ENCODE measurements around the gene CYP2A13. TPM values are rescaled to one million over a fixed set of nuclear protein-coding genes. Genes with fewer than 3 reads are reported as not detected.
"Not testable (repeated sequence)": the region's sequence is repeated elsewhere in the genome, so short reads cannot be mapped to it uniquely, and the experiment has no call there.

Gene CYP2A13
- total RNA-seq (not detected), polyA plus RNA-seq (ENCODE audit: insufficient read length in 6 of 6) (under 1 TPM in 1 of 6 donors, not detected in 5; 0.20 TPM)
- long read RNA-seq, donor 1, result 0 reads
- long read RNA-seq, donor 2, result 0 reads
- long read RNA-seq, donor 3, result 0 reads
- long read RNA-seq, donor 4, result 0 reads
- long read RNA-seq, donor 5, result 0 reads
- long read RNA-seq, donor 6, result 0 reads
- long read RNA-seq, donor 7, result 0 reads
- long read RNA-seq, donor 8, result 0 reads
- long read RNA-seq, donor 9, result 0 reads
- long read RNA-seq, donor 10, result 0 reads
- long read RNA-seq, donor 11, result 0 reads
- long read RNA-seq, donor 12, result 0 reads

GRCh38 chr19:41088151-41088550 is at the start of gene CYP2A13:
Gene CYP2A13 (plus strand): TSS chr19:41088451. CDS start chr19:41088472, 21 bp downstream.
- no peak within 1 kb of the TSS for H3K27ac ChIP-seq
- intact Hi-C loops (cut with DNase I), result no loop called here
- no peak for TF ChIP-seq CTCF (IDR thresholded peaks at IDR 0.05)
- ATAC-seq (no peak), DNase-seq (no peak)
- H3K9me3 ChIP-seq, result no peaks in the 10 kb centered on the region
- H3K4me1 ChIP-seq, result no peaks in the 10 kb centered on the region
- H3K27me3 ChIP-seq, result peaks cover 0 to 71% of the 10 kb centered on the region in 2 donors
- H3K36me3 ChIP-seq, result no peaks in the 10 kb centered on the region
- no peak within 1 kb of the TSS for H3K4me3 ChIP-seq

GRCh38 chr19:41039806-41040205 is 48.4 kb upstream of the CYP2A13 start:
- no peaks in the 10 kb centered on the region for H3K9me3 ChIP-seq
- ATAC-seq (no peak), DNase-seq (no peak)
- intact Hi-C loops (cut with DNase I), result no loop called here
- no peak overlapping the region for H3K4me3 ChIP-seq
- TF ChIP-seq CTCF (IDR thresholded peaks at IDR 0.05), result no peak
- no peaks in the 10 kb centered on the region for H3K27me3 ChIP-seq
- no peaks in the 10 kb centered on the region for H3K36me3 ChIP-seq
- H3K27ac ChIP-seq, result no peak overlapping the region
- H3K4me1 ChIP-seq, result no peaks in the 10 kb centered on the region

- ATAC-seq, result peak; percentile 60
- H3K4me1 ChIP-seq; intact Hi-C loops (cut with DNase I); H3K27ac ChIP-seq; H3K9me3 ChIP-seq; DNase-seq; H3K36me3 ChIP-seq; H3K4me3 ChIP-seq: not testable (repeated sequence)
- H3K27me3 ChIP-seq, result peaks cover 0 to 19% of the 10 kb centered on the region in 2 donors
These were observed 43.2 kb upstream of the CYP2A13 start for GRCh38 chr19:41045095-41045494.

- Histone ChIP-seq H3K36me3 (no peaks in the 10 kb centered on the region), H3K4me3 (no peak overlapping the region), H3K27me3 (peaks cover 0 to 36% of the 10 kb centered on the region in 2 donors), H3K4me1 (no peaks in the 10 kb centered on the region), H3K9me3 (no peaks in the 10 kb centered on the region), H3K27ac (no peak overlapping the region)
- no peak for TF ChIP-seq CTCF (IDR thresholded peaks at IDR 0.05)
- intact Hi-C loops (cut with DNase I), result no loop called here
- ATAC-seq, result no peak
- DNase-seq, result no peak
These were observed 37.8 kb upstream of the CYP2A13 start for GRCh38 chr19:41050426-41050825.

GRCh38 chr19:41052162-41052561 is 36.1 kb upstream of the CYP2A13 start:
- H3K27ac ChIP-seq; intact Hi-C loops (cut with DNase I); ATAC-seq; H3K4me1 ChIP-seq; H3K4me3 ChIP-seq; H3K36me3 ChIP-seq; DNase-seq; H3K9me3 ChIP-seq: not testable (repeated sequence)
- H3K27me3 ChIP-seq, result peaks cover 0 to 36% of the 10 kb centered on the region in 2 donors

GRCh38 chr19:41053331-41053730 is 34.9 kb upstream of the CYP2A13 start:
- H3K9me3 ChIP-seq; H3K4me1 ChIP-seq; H3K27ac ChIP-seq; intact Hi-C loops (cut with DNase I); H3K4me3 ChIP-seq; ATAC-seq; DNase-seq; H3K36me3 ChIP-seq: not testable (repeated sequence)
- peaks cover 0 to 30% of the 10 kb centered on the region in 2 donors for H3K27me3 ChIP-seq

Data from left lung (tissue), 14 donors.